GM23248 (cell line): ENCODE data around the gene TEAD1. TPM values are rescaled to one million over a fixed set of nuclear protein-coding genes. Genes with fewer than 3 reads are reported as not detected.

Source experiments
- DNase-seq: peaks from one replicate; pipeline ENCODE4 v3.0.0-alpha.2; 2015
- H2AFZ ChIP-seq: fragments of 200-600 bp; sonication (generic); 2 replicates; pipeline ENCODE4 v1.6.1; 2016; ENCODE audit warnings: antibody characterized with exemption
- H3F3A ChIP-seq: fragments of 200-600 bp; sonication (generic); 2 replicates; pipeline ENCODE4 v1.6.1; 2016; ENCODE audit warnings: mild to moderate bottlenecking, antibody characterized with exemption, mixed run types; ENCODE audit not compliant: insufficient read depth
- H3K27ac ChIP-seq: fragments of 200-600 bp; sonication (generic); 2 replicates; pipeline ENCODE4 v1.5.1; 2016; ENCODE audit warnings: mild to moderate bottlenecking
- H3K27me3 ChIP-seq: fragments of 200-600 bp; sonication (generic); replicated peaks from 2 replicates; pipeline ENCODE4 v1.6.1; 2016; ENCODE audit warnings: mild to moderate bottlenecking; ENCODE audit not compliant: insufficient read depth
- H3K36me3 ChIP-seq: fragments of 200-600 bp; sonication (generic); 2 replicates; pipeline ENCODE4 v1.6.1; 2016; ENCODE audit warnings: low read depth, mild to moderate bottlenecking
- H3K4me1 ChIP-seq: fragments of 200-600 bp; sonication (generic); 2 replicates; pipeline ENCODE4 v1.6.1; 2016; ENCODE audit warnings: mild to moderate bottlenecking; ENCODE audit not compliant: insufficient read depth
- H3K4me2 ChIP-seq: fragments of 200-600 bp; sonication (generic); one replicate; pipeline ENCODE4 v1.6.1; 2016; ENCODE audit warnings: mild to moderate bottlenecking; ENCODE audit not compliant: unreplicated experiment
- H3K4me3 ChIP-seq: fragments of 200-600 bp; sonication (generic); 2 replicates; pipeline ENCODE4 v1.5.1; 2016; ENCODE audit warnings: mild to moderate bottlenecking
- H3K79me2 ChIP-seq: fragments of 200-600 bp; sonication (generic); 2 replicates; pipeline ENCODE4 v1.6.1; 2016; ENCODE audit warnings: mild to moderate bottlenecking; ENCODE audit not compliant: insufficient read depth
- H3K9ac ChIP-seq: fragments of 200-600 bp; sonication (generic); 2 replicates; pipeline ENCODE4 v1.6.1; 2016; ENCODE audit warnings: mild to moderate bottlenecking
- H3K9me2 ChIP-seq: fragments of 200-600 bp; sonication (generic); 2 replicates; pipeline ENCODE4 v1.6.1; 2016; ENCODE audit warnings: mixed run types, mild to moderate bottlenecking, moderate library complexity; ENCODE audit not compliant: insufficient read depth
- H3K9me3 ChIP-seq: fragments of 200-600 bp; sonication (generic); one replicate; pipeline ENCODE4 v1.6.1; 2017; ENCODE audit warnings: low read depth
- H4K20me1 ChIP-seq: fragments of 200-600 bp; sonication (generic); 2 replicates; pipeline ENCODE4 v1.6.0; 2016; ENCODE audit not compliant: insufficient read depth
- EZH2 ChIP-seq: fragments of 200-600 bp; sonication (generic); IDR thresholded peaks from 2 replicates; pipeline ENCODE4 v1.6.1; 2018; ENCODE audit warnings: antibody characterized with exemption, mild to moderate bottlenecking; ENCODE audit not compliant: insufficient read depth, poor library complexity, severe bottlenecking
- EZH2phosphoT487 ChIP-seq: fragments of 200-600 bp; sonication (generic); IDR thresholded peaks from 2 replicates; pipeline ENCODE4 v1.6.1; 2018; ENCODE audit warnings: antibody characterized with exemption, moderate library complexity, mild to moderate bottlenecking, low read depth; ENCODE audit not compliant: insufficient read depth
- WGBS, 2 experiments: methylation state at CpG; one replicate each; pipeline ENCODE4 v1.1.6; 2015 to 2017; ENCODE audit warnings: low lambda C conversion rate in 2 of 2, low coverage in 1 of 2; ENCODE audit errors: missing lambda C conversion rate in 2 of 2; 5-methylcytosine and 5-hydroxymethylcytosine counted together
- in situ Hi-C: fragments of 300-500 bp; cut with MboI; formaldehyde crosslinking; loops from 2 replicates; pipeline ENCODE4 v1.15.0; 2020
- polyA plus RNA-seq: library from polyadenylated mRNA; unstranded; fragments of >200 nt; fragmentation: Nextera tagmentation; extraction: Ambion mirVana; gene quantifications from 2 replicates; pipeline ENCODE4 v1.2.1, GENCODE V29; 2016
- total RNA-seq: library from RNA; depleted of rRNA; stranded (reverse); fragments of >200 nt; shearing (Covaris generic); gene quantifications from 2 replicates; pipeline ENCODE4 v1.2.3, GENCODE V29; 2014

The TEAD1 gene
- total and polyA plus RNA-seq, 2 experiments from 2014 or later = 52.3 to 144 TPM

DNA sequence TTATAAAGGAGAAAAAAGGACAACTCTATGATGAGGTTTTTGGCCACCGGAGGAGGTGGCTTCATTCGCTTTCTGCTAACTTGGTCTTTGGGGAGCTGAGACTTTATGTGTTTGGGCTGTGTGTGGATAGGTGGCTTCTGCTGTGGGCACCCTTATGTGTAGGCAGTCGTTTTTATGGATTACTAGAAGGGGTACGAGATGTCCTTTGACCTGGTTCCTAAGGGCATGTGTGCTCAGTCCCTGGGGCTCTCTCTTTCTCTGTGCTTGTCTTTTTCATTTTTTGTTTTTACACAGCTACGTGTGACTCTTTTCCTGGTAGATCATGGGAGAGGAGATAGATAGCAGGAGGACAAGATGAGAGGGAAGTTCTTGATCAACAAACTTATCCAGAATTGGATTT, 93.4 kb downstream of the TEAD1 start:
- peaks cover 5% of the 10 kb centered on the region for H4K20me1 ChIP-seq
- H3K4me3 ChIP-seq = no peak overlapping the region
- H3K27me3 ChIP-seq = no peaks in the 10 kb centered on the region
- H3K9me3 ChIP-seq = no peaks in the 10 kb centered on the region
- H2AFZ ChIP-seq = no peak overlapping the region
- H3K4me1 ChIP-seq = peaks cover 68% of the 10 kb centered on the region
- no peak for DNase-seq
- no peaks in the 10 kb centered on the region for H3K9me2 ChIP-seq
- in situ Hi-C loops = no loop called here
- peaks cover 100% of the 10 kb centered on the region for H3K79me2 ChIP-seq
- H3K9ac ChIP-seq = no peak overlapping the region
- WGBS, 2 experiments = 90 to 94% methylated on average over 5 of the region's 5 CpGs
- no peak overlapping the region for H3K27ac ChIP-seq
- H3F3A ChIP-seq = peaks cover 42% of the 10 kb centered on the region
- no peak overlapping the region for H3K4me2 ChIP-seq
- TF ChIP-seq EZH2 (no peak), EZH2phosphoT487 (no peak)
- H3K36me3 ChIP-seq = peaks cover 10% of the 10 kb centered on the region; the same call in 1 of the 2 replicates

- peaks cover 56% of the 10 kb centered on the region for H3F3A ChIP-seq
- TF ChIP-seq EZH2phosphoT487 (no peak), EZH2 (no peak)
- no peak for DNase-seq
- H3K4me1 ChIP-seq = peaks cover 77% of the 10 kb centered on the region
- peaks cover 100% of the 10 kb centered on the region for H3K79me2 ChIP-seq
- peaks cover 10% of the 10 kb centered on the region; the same call in 1 of the 2 replicates for H3K36me3 ChIP-seq
- H3K27me3 ChIP-seq = no peaks in the 10 kb centered on the region
- H3K4me2 ChIP-seq = peak overlapping the region; percentile 68
- H3K4me3 ChIP-seq = peak overlapping the region; percentile 21; the same call in 1 of the 2 replicates
- H3K27ac ChIP-seq = peak overlapping the region; percentile 71
- 89 to 94% methylated on average over 7 of the region's 7 CpGs for WGBS, 2 experiments
- no peak overlapping the region for H2AFZ ChIP-seq
- peak overlapping the region; percentile 13 for H3K9ac ChIP-seq
- no peaks in the 10 kb centered on the region for H3K9me3 ChIP-seq
- H3K9me2 ChIP-seq = no peaks in the 10 kb centered on the region
- peaks cover 17% of the 10 kb centered on the region for H4K20me1 ChIP-seq
- in situ Hi-C loops = no loop called here
Measured at GRCh38 chr11:12768726-12769673, 94.8 kb downstream of the TEAD1 start.

GRCh38 chr11:12769834-12770345, 95.7 kb downstream of the TEAD1 start:
- Histone ChIP-seq H3K4me3 (peak overlapping the region; percentile 21; the same call in 1 of the 2 replicates), H3K9me2 (no peaks in the 10 kb centered on the region), H3F3A (peaks cover 61% of the 10 kb centered on the region), H4K20me1 (peaks cover 17% of the 10 kb centered on the region), H3K36me3 (peaks cover 10% of the 10 kb centered on the region; the same call in 1 of the 2 replicates), H3K27ac (peak overlapping the region; percentile 71), H3K4me1 (peaks cover 78% of the 10 kb centered on the region), H2AFZ (no peak overlapping the region), H3K9me3 (no peaks in the 10 kb centered on the region), H3K9ac (peak overlapping the region; percentile 13), H3K4me2 (peak overlapping the region; percentile 68), H3K79me2 (peaks cover 100% of the 10 kb centered on the region), H3K27me3 (no peaks in the 10 kb centered on the region)
- peak; percentile 89 for DNase-seq
- no peak for TF ChIP-seq EZH2phosphoT487
- TF ChIP-seq EZH2 = no peak
- WGBS, 2 experiments = 5 to 7% methylated on average over 3 of the region's 3 CpGs
- in situ Hi-C loops = no loop called here

- no peaks in the 10 kb centered on the region for H3K9me2 ChIP-seq
- H3K79me2 ChIP-seq = peaks cover 100% of the 10 kb centered on the region
- peaks cover 6% of the 10 kb centered on the region; the same call in 1 of the 2 replicates for H3K36me3 ChIP-seq
- H3K4me3 ChIP-seq = 0 out of 2 replicates have a peak overlapping the region, but pooled peaks have one; percentile 21
- peaks cover 79% of the 10 kb centered on the region for H3K4me1 ChIP-seq
- peaks cover 61% of the 10 kb centered on the region for H3F3A ChIP-seq
- H2AFZ ChIP-seq = no peak overlapping the region
- 94 to 100% methylated on average over 1 of the region's 1 CpG for WGBS, 2 experiments
- H3K4me2 ChIP-seq = peak overlapping the region; percentile 68
- H3K9ac ChIP-seq = peak overlapping the region; percentile 8; the same call in 1 of the 2 replicates
- H4K20me1 ChIP-seq = peaks cover 17% of the 10 kb centered on the region
- in situ Hi-C loops = no loop called here
- peak overlapping the region; percentile 71 for H3K27ac ChIP-seq
- TF ChIP-seq EZH2 (no peak), EZH2phosphoT487 (no peak)
- no peaks in the 10 kb centered on the region for H3K27me3 ChIP-seq
- no peak for DNase-seq
- H3K9me3 ChIP-seq = no peaks in the 10 kb centered on the region
Measured at GRCh38 chr11:12770435-12770834, 96.2 kb downstream of the TEAD1 start.
